Tibial nerve (tissue), 4 donors: ENCODE results near the gene TNS3. TPM values are rescaled to one million over a fixed set of nuclear protein-coding genes. Genes with fewer than 3 reads are reported as not detected.

Experiments used
- DNase-seq, 2 donors: peaks; one replicate each; pipeline ENCODE4 v3.0.0-alpha.2; 2019; ENCODE audit warnings: low spot score in 2 of 2
- H3K27ac ChIP-seq, 4 donors: fragments of 200-600 bp; sonication (generic) in 3 of 4; one replicate each; pipeline ENCODE4 v1.5.1; 2017 to 2019; ENCODE audit warnings: mild to moderate bottlenecking in 1 of 4
- H3K27me3 ChIP-seq, 2 donors: fragments of 200-600 bp; sonication (generic) in 1 of 2; one replicate each; pipeline versions ENCODE4 v1.5.1 to v1.6.0; 2017 to 2019
- H3K36me3 ChIP-seq, 3 donors: fragments of 200-600 bp; sonication (generic); one replicate each; pipeline ENCODE4 v1.5.1; 2018 to 2019
- H3K4me1 ChIP-seq, 4 donors: fragments of 200-600 bp; sonication (generic) in 3 of 4; one replicate each; pipeline ENCODE4 v1.5.1; 2017 to 2019
- H3K4me3 ChIP-seq, 4 donors: fragments of 200-600 bp; sonication (generic) in 3 of 4; one replicate each; pipeline ENCODE4 v1.5.1; 2017 to 2019; ENCODE audit warnings: mild to moderate bottlenecking in 1 of 4, moderate library complexity in 1 of 4
- H3K9me3 ChIP-seq, 4 donors: fragments of 200-600 bp; sonication (generic) in 3 of 4; one replicate each; pipeline ENCODE4 v1.5.1; 2017 to 2019
- CTCF ChIP-seq, 5 experiments: fragments of 200-600 bp in 3 of 5; fragments of 450-650 bp in 2 of 5; sonication (generic) in 3 of 5; IDR thresholded peaks; one replicate each; pipeline ENCODE4 v1.5.1; 2016 to 2019; ENCODE audit warnings: antibody characterized with exemption in 5 of 5, mild to moderate bottlenecking in 3 of 5, moderate library complexity in 2 of 5
- EP300 ChIP-seq, 2 donors: sonication (generic); formaldehyde crosslinking; IDR thresholded peaks; one replicate each; pipeline ENCODE4 v1.6.1; 2017; ENCODE audit warnings: antibody characterized with exemption in 2 of 2, mild to moderate bottlenecking in 1 of 2
- POLR2A ChIP-seq, 2 donors: fragments of 450-650 bp; IDR thresholded peaks; one replicate each; pipeline ENCODE4 v1.6.1; 2017; ENCODE audit warnings: antibody characterized with exemption in 2 of 2, mild to moderate bottlenecking in 2 of 2, moderate library complexity in 2 of 2
- WGBS, 2 donors: methylation state at CpG; one replicate each; pipeline ENCODE4 v1.1.5; 2018; 5-methylcytosine and 5-hydroxymethylcytosine counted together
- total RNA-seq, 4 donors: library from RNA; depleted of rRNA; stranded (reverse); fragments of >200 nt; gene quantifications; one replicate each; pipeline ENCODE4 v1.1.0, GENCODE V29; 2016

Gene TNS3
- total RNA-seq, 4 donors from 2014 or later = 118 to 142 (median 133) TPM

GRCh38 chr7:47458486-47458885 lies 123.4 kb downstream of the TNS3 start:
- H3K4me1 ChIP-seq = peaks cover 0 to 65% (median 23%) of the 10 kb centered on the region in 4 donors
- 65 to 80% methylated on average over 5 of the region's 5 CpGs for WGBS, 2 donors
- no peak for DNase-seq

GRCh38 chr7:47458057-47458456 lies 123.9 kb downstream of the TNS3 start:
- WGBS, 2 donors = 49 to 61% methylated on average over 5 of the region's 5 CpGs
- DNase-seq = peak; percentile 63 to 76
- peak overlapping the region in 3 of 4 donors; percentile 27 to 56 (median 51) for H3K27ac ChIP-seq

More at GRCh38 chr7:47458486-47458885, 123.4 kb downstream of the TNS3 start:
- Histone ChIP-seq H3K36me3 (no peaks in the 10 kb centered on the region), H3K27ac (peak overlapping the region in 2 of 4 donors; percentile 51 to 56), H3K9me3 (no peaks in the 10 kb centered on the region), H3K27me3 (no peaks in the 10 kb centered on the region), H3K4me3 (no peak overlapping the region)
- TF ChIP-seq CTCF (IDR thresholded peaks at IDR 0.05) (no peak), POLR2A (IDR thresholded peaks at IDR 0.05) (no peak), EP300 (IDR thresholded peaks at IDR 0.05) (no peak)

GRCh38 chr7:47456210-47456955 lies 125.5 kb downstream of the TNS3 start:
- Histone ChIP-seq H3K27ac (no peak overlapping the region), H3K27me3 (no peaks in the 10 kb centered on the region), H3K4me3 (no peak overlapping the region), H3K36me3 (no peaks in the 10 kb centered on the region), H3K4me1 (peaks cover 0 to 76% (median 27%) of the 10 kb centered on the region in 4 donors), H3K9me3 (no peaks in the 10 kb centered on the region)
- no peak for DNase-seq
- 92 to 93% methylated on average over 14 of the region's 14 CpGs for WGBS, 2 donors
- TF ChIP-seq EP300 (IDR thresholded peaks at IDR 0.05) (no peak), CTCF (IDR thresholded peaks at IDR 0.05) (no peak), POLR2A (IDR thresholded peaks at IDR 0.05) (no peak)

More at GRCh38 chr7:47458057-47458456, 123.9 kb downstream of the TNS3 start:
- peaks cover 0 to 70% (median 27%) of the 10 kb centered on the region in 4 donors for H3K4me1 ChIP-seq
- H3K9me3 ChIP-seq = no peaks in the 10 kb centered on the region
- no peaks in the 10 kb centered on the region for H3K27me3 ChIP-seq
- no peaks in the 10 kb centered on the region for H3K36me3 ChIP-seq
- TF ChIP-seq CTCF (IDR thresholded peaks at IDR 0.05) = no peak
- peak in 1 of 2 donors; percentile 71 for TF ChIP-seq EP300 (IDR thresholded peaks at IDR 0.05)
- TF ChIP-seq POLR2A (IDR thresholded peaks at IDR 0.05) = no peak
- no peak overlapping the region for H3K4me3 ChIP-seq

- no peak for DNase-seq
- H3K4me1 ChIP-seq = peaks cover 0 to 76% (median 24%) of the 10 kb centered on the region in 4 donors
- no peak overlapping the region for H3K4me3 ChIP-seq
- no peaks in the 10 kb centered on the region for H3K27me3 ChIP-seq
- H3K9me3 ChIP-seq = no peaks in the 10 kb centered on the region
- H3K27ac ChIP-seq = no peak overlapping the region
- WGBS, 2 donors = 92 to 94% methylated on average over 5 of the region's 5 CpGs
- H3K36me3 ChIP-seq = no peaks in the 10 kb centered on the region
- TF ChIP-seq POLR2A (IDR thresholded peaks at IDR 0.05) (no peak), CTCF (IDR thresholded peaks at IDR 0.05) (no peak), EP300 (IDR thresholded peaks at IDR 0.05) (no peak)
These were observed 126.1 kb downstream of the TNS3 start for GRCh38 chr7:47455872-47456185.
